ENCODE measurements around the gene RNF145. TPM values are rescaled to one million over a fixed set of nuclear protein-coding genes. Genes with fewer than 3 reads are reported as not detected.
A peak's percentile ranks its signal among the peaks of the same experiment; 100 is the strongest.

RNF145 gene
- total and polyA plus RNA-seq, 10 of the 15 experiments (the other 5 are each of a cell fraction or from before 2014, with no cell fraction given): 9.7 to 58.1 (median 38.2) TPM

GRCh38 chr5:159181152-159181551, 28.2 kb downstream of the RNF145 start:
- Histone ChIP-seq H2AFZ (ENCODE audit: control insufficient read depth, low read depth, low read length) (no peak overlapping the region), H3K4me1 (ENCODE audit: control insufficient read depth, insufficient read depth, low read length) (peaks cover 12% of the 10 kb centered on the region), H3K36me3 (ENCODE audit: control insufficient read depth in 2 of 2, insufficient read depth in 2 of 2, low read length in 1 of 2) (peaks cover 1 to 13% of the 10 kb centered on the region in 2 experiments), H3K4me2 (ENCODE audit: control insufficient read depth, insufficient read depth) (0 out of 2 replicates have a peak overlapping the region, but pooled peaks have one; percentile 34), H3K27ac (ENCODE audit: control insufficient read depth, insufficient read depth) (peak overlapping the region; percentile 81), H3K79me2 (ENCODE audit: control insufficient read depth, insufficient read depth, low read length) (peaks cover 42% of the 10 kb centered on the region), H3K9me3 (replicated peaks; ENCODE audit: control insufficient read depth, insufficient read depth, low read length) (no peaks in the 10 kb centered on the region), H4K20me1 (ENCODE audit: control insufficient read depth, insufficient read depth) (no peaks in the 10 kb centered on the region), H3K9ac (ENCODE audit: control insufficient read depth, insufficient read depth, low read length) (0 out of 2 replicates have a peak overlapping the region, but pooled peaks have one; percentile 37), H3K27me3 (replicated peaks in 1 of 2; ENCODE audit: control insufficient read depth in 2 of 2, insufficient read depth in 2 of 2, low read length in 1 of 2) (no peaks in the 10 kb centered on the region), H3K4me3 (no peak overlapping the region)
- ChIA-PET POLR2A (interaction anchor here (0.7 kb wide), 1 partner anchor 194 kb away, joined by 3 read pairs; no protein-coding TSS in a partner anchor), SMC1A (ENCODE audit: uncharacterized antibody, unreplicated experiment) (interaction anchor here (1.0 to 2.2 kb wide), 5 partner anchors 11 to 93 kb away, joined by 3 to 6 read pairs (median 3); no protein-coding TSS in a partner anchor), CTCF (interaction anchor here (0.8 to 1.7 kb wide), 3 partner anchors 12 to 24 kb away, joined by 3 to 5 read pairs (median 4); no protein-coding TSS in a partner anchor), RAD21 (ENCODE audit: unreplicated experiment) (interaction anchor here (0.7 to 2.0 kb wide), 4 partner anchors 18 to 26 kb away, joined by 3 to 11 read pairs (median 6); no protein-coding TSS in a partner anchor)
- in situ Hi-C loops (cut with MboI) (no loop called here), intact Hi-C loops (cut with micrococcal nuclease; ENCODE audit: unreplicated experiment) (loop anchor here (2.0 to 5.0 kb wide), 2 partner anchors 28 to 276 kb away; partner anchors contain the start of gene RNF145)
- DNase-seq (ENCODE audit: low read depth, low spot score) (peak; percentile 51), FAIRE-seq (no peak), ATAC-seq (peak; percentile 81)
- no TSS peak for BruUV-seq (replicated peaks)
- TF ChIP-seq ZNF384 (IDR thresholded peaks at IDR 0.05; ENCODE audit: borderline replicate concordance, low read depth, low read length) (peak; percentile 65; the same call in 1 of the 2 replicates), MEF2B (IDR thresholded peaks at IDR 0.05; ENCODE audit: partially characterized antibody, poor library complexity, severe bottlenecking) (peak; percentile 86), SMAD1 (IDR thresholded peaks at IDR 0.05; ENCODE audit: low read depth, partially characterized antibody) (no peak), IRF3 (IDR thresholded peaks at IDR 0.05) (no peak), ZNF24 (IDR thresholded peaks at IDR 0.05) (0 out of 2 replicates have a peak, but pooled peaks have one; percentile 10), BCL11A (IDR thresholded peaks at IDR 0.05; ENCODE audit: low read depth, low read length) (0 out of 2 replicates have a peak, but pooled peaks have one; percentile 3), BCLAF1 (IDR thresholded peaks at IDR 0.05) (no peak), DPF2 (IDR thresholded peaks at IDR 0.05) (peak; percentile 39; the same call in 1 of the 2 replicates), RBBP5 (conservative IDR thresholded peaks at IDR 0.05) (no peak)
- TF ChIP-seq, protein P1, sequence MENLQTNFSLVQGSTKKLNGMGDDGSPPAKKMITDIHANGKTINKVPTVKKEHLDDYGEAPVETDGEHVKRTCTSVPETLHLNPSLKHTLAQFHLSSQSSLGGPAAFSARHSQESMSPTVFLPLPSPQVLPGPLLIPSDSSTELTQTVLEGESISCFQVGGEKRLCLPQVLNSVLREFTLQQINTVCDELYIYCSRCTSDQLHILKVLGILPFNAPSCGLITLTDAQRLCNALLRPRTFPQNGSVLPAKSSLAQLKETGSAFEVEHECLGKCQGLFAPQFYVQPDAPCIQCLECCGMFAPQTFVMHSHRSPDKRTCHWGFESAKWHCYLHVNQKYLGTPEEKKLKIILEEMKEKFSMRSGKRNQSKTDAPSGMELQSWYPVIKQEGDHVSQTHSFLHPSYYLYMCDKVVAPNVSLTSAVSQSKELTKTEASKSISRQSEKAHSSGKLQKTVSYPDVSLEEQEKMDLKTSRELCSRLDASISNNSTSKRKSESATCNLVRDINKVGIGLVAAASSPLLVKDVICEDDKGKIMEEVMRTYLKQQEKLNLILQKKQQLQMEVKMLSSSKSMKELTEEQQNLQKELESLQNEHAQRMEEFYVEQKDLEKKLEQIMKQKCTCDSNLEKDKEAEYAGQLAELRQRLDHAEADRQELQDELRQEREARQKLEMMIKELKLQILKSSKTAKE (IDR thresholded peaks at IDR 0.05; ENCODE audit: low read depth, poor library complexity, severe bottlenecking): no peak
- TF ChIP-seq, protein P2, sequence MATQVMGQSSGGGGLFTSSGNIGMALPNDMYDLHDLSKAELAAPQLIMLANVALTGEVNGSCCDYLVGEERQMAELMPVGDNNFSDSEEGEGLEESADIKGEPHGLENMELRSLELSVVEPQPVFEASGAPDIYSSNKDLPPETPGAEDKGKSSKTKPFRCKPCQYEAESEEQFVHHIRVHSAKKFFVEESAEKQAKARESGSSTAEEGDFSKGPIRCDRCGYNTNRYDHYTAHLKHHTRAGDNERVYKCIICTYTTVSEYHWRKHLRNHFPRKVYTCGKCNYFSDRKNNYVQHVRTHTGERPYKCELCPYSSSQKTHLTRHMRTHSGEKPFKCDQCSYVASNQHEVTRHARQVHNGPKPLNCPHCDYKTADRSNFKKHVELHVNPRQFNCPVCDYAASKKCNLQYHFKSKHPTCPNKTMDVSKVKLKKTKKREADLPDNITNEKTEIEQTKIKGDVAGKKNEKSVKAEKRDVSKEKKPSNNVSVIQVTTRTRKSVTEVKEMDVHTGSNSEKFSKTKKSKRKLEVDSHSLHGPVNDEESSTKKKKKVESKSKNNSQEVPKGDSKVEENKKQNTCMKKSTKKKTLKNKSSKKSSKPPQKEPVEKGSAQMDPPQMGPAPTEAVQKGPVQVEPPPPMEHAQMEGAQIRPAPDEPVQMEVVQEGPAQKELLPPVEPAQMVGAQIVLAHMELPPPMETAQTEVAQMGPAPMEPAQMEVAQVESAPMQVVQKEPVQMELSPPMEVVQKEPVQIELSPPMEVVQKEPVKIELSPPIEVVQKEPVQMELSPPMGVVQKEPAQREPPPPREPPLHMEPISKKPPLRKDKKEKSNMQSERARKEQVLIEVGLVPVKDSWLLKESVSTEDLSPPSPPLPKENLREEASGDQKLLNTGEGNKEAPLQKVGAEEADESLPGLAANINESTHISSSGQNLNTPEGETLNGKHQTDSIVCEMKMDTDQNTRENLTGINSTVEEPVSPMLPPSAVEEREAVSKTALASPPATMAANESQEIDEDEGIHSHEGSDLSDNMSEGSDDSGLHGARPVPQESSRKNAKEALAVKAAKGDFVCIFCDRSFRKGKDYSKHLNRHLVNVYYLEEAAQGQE (IDR thresholded peaks at IDR 0.05; ENCODE audit: low read depth, low read length): no peak
